Epithelial cell of proximal tubule (primary cell): Measurements from ENCODE around the gene ARL15. TPM values are rescaled to one million over a fixed set of nuclear protein-coding genes. Genes with fewer than 3 reads are reported as not detected.

Source experiments
- DNase-seq: peaks from one replicate; pipeline ENCODE4 v3.0.0-alpha.2; 2011; ENCODE audit warnings: low read depth
- H3K4me3 ChIP-seq: 2 replicates; pipeline ENCODE4 v1.5.1; 2011; ENCODE audit warnings: low read depth, mild to moderate bottlenecking, low read length
- total RNA-seq: library from RNA; depleted of rRNA; stranded (reverse); fragments of >200 nt; gene quantifications from 2 replicates; pipeline ENCODE4 v1.2.3, GENCODE V29; 2015
- TF ChIP-seq, protein P1 (sequence below): conservative IDR thresholded peaks from 2 replicates; pipeline ENCODE4 v1.5.1; 2012; ENCODE audit warnings: low read depth, mild to moderate bottlenecking, low read length

The ARL15 gene
- total RNA-seq, 1 donor from 2014 or later = 1.9 TPM

DNA sequence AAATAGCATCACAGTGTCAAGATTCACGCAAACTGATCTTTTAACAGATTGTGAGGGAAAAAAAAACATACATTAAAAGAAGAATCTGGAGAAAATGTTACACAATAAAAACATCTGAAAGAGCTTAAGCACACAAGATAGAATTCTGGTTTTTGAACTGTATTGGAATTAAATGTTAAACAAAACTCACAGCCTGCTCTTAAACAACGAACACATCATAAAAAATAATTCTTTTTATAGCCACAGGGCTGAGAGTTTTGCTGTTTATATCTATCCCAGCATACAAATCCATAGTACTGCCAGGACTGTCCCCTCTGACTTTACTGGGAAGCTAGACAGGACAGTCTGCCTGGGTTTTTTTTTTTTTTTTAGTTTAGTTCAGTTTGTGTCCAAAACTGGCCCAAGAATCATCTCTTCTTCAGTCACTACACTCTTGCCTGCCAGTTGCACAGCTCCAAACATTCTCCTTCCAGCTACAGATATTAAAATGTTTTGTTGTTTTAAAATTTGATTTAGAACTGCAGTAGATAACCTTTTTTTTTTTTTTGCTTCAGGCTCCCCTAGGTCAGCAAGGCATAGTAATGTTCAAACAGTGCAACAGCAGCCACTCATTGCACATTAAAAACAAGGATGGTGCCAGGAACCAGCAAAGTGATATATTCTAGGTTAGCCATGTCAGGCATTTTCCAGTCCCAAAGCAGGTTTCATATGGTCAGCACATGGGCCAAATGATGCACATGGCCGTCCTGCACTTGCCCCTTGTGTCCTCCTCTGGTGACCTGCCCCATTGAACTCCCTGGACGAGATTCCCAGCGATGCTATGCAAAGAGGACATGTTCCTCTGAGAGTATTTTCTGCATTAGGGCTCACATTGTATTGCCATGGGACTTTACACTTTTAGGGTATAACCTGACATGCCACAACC lies 173.6 kb downstream of the ARL15 start:
- no peak for DNase-seq
- H3K4me3 ChIP-seq = no peak overlapping the region
- TF ChIP-seq, protein P1, sequence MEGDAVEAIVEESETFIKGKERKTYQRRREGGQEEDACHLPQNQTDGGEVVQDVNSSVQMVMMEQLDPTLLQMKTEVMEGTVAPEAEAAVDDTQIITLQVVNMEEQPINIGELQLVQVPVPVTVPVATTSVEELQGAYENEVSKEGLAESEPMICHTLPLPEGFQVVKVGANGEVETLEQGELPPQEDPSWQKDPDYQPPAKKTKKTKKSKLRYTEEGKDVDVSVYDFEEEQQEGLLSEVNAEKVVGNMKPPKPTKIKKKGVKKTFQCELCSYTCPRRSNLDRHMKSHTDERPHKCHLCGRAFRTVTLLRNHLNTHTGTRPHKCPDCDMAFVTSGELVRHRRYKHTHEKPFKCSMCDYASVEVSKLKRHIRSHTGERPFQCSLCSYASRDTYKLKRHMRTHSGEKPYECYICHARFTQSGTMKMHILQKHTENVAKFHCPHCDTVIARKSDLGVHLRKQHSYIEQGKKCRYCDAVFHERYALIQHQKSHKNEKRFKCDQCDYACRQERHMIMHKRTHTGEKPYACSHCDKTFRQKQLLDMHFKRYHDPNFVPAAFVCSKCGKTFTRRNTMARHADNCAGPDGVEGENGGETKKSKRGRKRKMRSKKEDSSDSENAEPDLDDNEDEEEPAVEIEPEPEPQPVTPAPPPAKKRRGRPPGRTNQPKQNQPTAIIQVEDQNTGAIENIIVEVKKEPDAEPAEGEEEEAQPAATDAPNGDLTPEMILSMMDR = no peak

DNA sequence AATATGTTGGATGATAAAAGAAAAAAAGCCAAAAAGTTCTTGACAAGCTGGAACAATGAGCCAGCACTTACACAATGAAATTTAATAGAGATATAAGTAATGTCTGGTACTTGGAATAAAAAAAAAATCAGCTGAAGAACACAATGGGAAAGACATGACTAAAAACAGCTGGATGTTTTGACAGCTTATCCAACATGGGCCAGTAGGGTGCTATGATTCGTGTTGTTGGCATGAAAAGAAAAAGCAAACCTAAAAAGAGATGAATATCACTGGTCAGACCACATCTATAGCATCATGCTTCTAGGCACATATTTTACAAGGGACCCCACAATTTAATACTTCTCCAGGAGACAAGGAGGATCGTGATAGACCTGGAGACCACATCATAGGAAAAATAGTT lies 175.3 kb downstream of the ARL15 start:
- H3K4me3 ChIP-seq = no peak overlapping the region
- TF ChIP-seq, protein P1 = no peak
- DNase-seq = no peak

DNA sequence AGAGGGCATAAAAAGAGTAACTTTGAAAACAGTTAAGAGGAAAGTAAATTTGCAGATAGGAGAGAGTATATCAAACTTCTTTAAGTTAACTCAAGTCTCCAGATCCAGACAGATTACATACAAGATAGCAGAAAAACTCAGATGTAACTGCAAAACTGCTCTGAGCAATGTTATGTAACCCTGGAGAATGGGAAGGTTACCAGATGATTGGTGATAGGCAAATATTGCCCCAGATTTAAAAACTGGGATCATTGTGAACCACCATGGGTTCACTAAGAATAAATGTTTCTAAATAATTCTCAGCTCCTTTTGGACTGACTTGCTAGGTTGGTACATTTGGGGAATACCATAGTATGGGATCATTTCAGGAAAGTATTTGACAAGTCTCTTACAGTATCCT lies 176.5 kb downstream of the ARL15 start:
- TF ChIP-seq, protein P1 = no peak
- DNase-seq = no peak
- no peak overlapping the region for H3K4me3 ChIP-seq

DNA sequence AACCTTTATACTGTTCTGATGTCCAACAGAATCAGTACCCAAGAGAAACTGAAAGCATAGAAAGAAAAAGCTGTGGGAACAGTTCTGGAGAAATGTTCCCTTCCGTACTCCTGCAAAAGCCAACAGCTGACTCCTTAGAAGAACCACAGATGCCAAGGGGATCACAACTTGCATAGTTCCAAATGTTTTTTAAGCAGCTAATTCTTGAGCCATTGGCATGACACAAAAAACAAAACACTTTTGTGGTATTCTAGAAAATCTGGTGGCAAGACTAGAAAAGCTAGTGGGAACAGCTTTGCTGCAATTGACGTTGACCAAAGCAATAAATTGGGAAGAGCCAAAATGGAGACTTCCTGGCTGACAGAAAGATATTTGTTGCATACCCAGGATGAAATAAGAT lies 189.9 kb downstream of the ARL15 start:
- no peak for DNase-seq
- TF ChIP-seq, protein P1 = no peak
- no peak overlapping the region for H3K4me3 ChIP-seq

DNA sequence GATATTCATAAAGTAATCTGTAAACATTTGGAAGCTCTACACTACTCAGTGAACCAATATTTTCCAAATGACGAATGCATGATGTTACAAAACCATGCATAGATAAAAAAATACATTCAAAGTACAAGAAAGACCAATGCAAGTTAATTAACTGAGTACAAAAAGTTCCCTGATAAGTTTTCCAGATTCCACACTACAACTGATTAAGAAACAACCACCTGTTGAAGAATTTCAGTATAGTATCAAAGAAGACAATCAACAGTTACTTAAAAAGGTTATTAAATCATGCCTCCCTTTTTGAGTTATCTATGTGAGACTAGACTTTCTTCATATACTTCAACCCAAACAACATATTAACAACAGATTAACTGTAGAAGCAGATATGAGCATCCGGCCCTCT lies 192.4 kb downstream of the ARL15 start:
- no peak overlapping the region for H3K4me3 ChIP-seq
- TF ChIP-seq, protein P1 = no peak
- DNase-seq = no peak

DNA sequence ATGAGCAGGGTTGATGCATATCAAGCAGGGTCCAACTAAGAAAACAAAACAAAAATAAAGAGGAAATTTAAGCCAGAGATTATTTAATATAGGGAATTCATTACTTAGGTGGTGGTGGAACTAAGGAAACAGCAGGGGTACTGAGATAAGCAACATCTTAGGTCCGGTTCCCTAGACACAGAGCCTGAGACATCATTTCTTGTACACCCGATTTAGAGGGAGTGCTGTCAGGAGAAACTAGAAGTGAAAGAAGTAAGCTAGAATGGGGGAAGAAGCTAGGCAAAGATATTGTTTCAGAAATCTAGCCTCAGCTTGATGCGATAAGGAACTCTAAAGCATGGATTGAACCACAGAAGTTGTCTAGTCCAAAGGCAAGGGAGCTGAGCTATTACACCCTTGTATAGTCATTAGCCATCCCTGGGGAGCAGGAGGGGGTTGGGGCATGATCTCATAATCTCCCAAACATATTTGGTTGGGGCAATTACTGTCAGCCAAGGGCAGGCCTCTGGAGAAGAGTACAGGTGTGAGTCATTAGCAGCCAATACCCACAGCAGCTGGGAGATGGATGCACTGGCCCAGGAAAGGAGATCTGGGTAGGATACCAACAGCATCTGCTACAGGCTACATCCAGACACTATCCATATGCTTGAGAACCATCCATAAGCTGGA lies 194.5 kb downstream of the ARL15 start:
- TF ChIP-seq, protein P1 = no peak
- H3K4me3 ChIP-seq = no peak overlapping the region
- no peak for DNase-seq

DNA sequence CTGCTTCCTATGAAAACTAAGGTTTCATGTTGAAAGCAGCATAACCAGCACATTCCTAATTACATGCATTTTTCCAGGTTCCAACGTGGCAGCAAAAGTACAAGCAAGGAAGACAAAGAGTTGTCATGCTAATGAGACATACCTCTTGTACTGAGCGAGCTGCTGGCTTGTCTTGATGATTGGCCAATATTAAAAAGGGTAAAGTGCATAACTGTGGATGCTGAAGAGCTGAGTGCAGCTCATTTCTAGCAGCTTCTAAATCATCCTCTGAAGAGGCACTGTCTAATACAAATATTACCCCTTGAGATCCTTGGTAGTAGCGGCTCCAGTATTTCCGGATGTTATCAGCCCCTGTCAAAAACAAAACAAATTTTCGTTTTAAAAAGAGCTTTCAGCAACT lies 197.3 kb downstream of the ARL15 start:
- H3K4me3 ChIP-seq = no peak overlapping the region
- DNase-seq = no peak
- TF ChIP-seq, protein P1 = no peak
